Measurements from ENCODE around the gene ZBTB7C. TPM values are rescaled to one million over a fixed set of nuclear protein-coding genes. Genes with fewer than 3 reads are reported as not detected.

Gene ZBTB7C
- total RNA-seq, 1 experiment from 2014 or later, result 0.33 TPM

DNA sequence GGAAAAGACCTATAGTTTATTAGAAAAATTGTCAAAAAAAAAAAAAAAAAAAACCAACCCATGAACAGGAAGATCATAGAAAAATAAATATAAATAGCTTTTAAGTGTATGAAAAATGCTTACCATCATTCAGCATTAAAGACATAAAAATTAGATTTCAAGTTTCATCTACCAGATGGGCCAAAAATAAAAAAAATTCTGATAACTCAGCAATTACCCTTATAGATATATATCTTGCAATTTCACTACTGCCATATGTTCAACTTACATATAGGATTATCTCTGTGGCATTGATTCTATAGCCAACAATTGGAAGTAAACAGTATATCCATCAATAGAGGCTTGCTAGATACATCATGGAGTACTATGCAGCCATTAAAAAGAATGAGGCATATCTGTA, 352.2 kb downstream of the ZBTB7C start:
- no peak for DNase-seq
- H3K14ac ChIP-seq (ENCODE audit: insufficient read depth, low read length), result no peak overlapping the region
- no peaks in the 10 kb centered on the region for H3K79me1 ChIP-seq (ENCODE audit: insufficient read depth, low read depth, low read length, poor library complexity, severe bottlenecking)
- H3K9me3 Mint-ChIP-seq, result no peaks in the 10 kb centered on the region; a peak in 1 of 5 replicates
- H4K8ac ChIP-seq (replicated peaks; ENCODE audit: insufficient read length, low read depth, low read length), result no peak overlapping the region
- no peak overlapping the region for H2BK120ac ChIP-seq (ENCODE audit: low read depth, low read length, poor library complexity, severe bottlenecking)
- H3K27ac Mint-ChIP-seq, result no peak overlapping the region
- H3K23me2 ChIP-seq (ENCODE audit: insufficient read length, low read depth, low read length, poor library complexity, severe bottlenecking), result no peaks in the 10 kb centered on the region
- no peak overlapping the region for H3K23ac ChIP-seq (ENCODE audit: insufficient read length, low read depth, low read length)
- no peak overlapping the region for H3K4me3 Mint-ChIP-seq
- no peak overlapping the region for H3K4me2 ChIP-seq (ENCODE audit: insufficient read depth, insufficient read length, low read length)
- peaks cover 12% of the 10 kb centered on the region for H3K27me3 Mint-ChIP-seq (ENCODE audit: low read depth)
- no peak overlapping the region for H3K4ac ChIP-seq (ENCODE audit: low read depth, low read length)
- no peak overlapping the region for H3K9ac ChIP-seq (ENCODE audit: extremely low read depth, insufficient read length, low read length)
- H2BK15ac ChIP-seq (ENCODE audit: low read depth, low read length), result no peak overlapping the region
- H3K18ac ChIP-seq (ENCODE audit: insufficient read length, low read depth, low read length), result no peak overlapping the region
- H3T11ph ChIP-seq (ENCODE audit: low read length), result no peak overlapping the region
- no peaks in the 10 kb centered on the region for H4K20me1 ChIP-seq (ENCODE audit: control insufficient read depth, insufficient read depth, insufficient read length)
- no peak overlapping the region for H3K56ac ChIP-seq (ENCODE audit: insufficient read length, low read depth, low read length)
- H2AK5ac ChIP-seq (ENCODE audit: insufficient read length, low read length), result no peak overlapping the region
- H3K9me3 ChIP-seq (ENCODE audit: control insufficient read depth, low read depth, low read length), result no peaks in the 10 kb centered on the region
- no peak overlapping the region for H4K5ac ChIP-seq (ENCODE audit: insufficient read length, low read depth, low read length)
- no peaks in the 10 kb centered on the region for H3K36me3 Mint-ChIP-seq (ENCODE audit: insufficient read depth in 1 of 3, low read depth in 3 of 3)
- H3K4me1 ChIP-seq (ENCODE audit: insufficient read depth, low read length), result no peaks in the 10 kb centered on the region; the same call in 1 of the 2 replicates
- no peaks in the 10 kb centered on the region for H3K79me2 ChIP-seq (ENCODE audit: insufficient read depth, low read length)
- no peak overlapping the region for H2AFZ ChIP-seq (ENCODE audit: low read length)
- no peak overlapping the region for H4K91ac ChIP-seq (ENCODE audit: insufficient read length, low read depth, low read length)
- no peak overlapping the region for H3K27ac ChIP-seq (ENCODE audit: insufficient read length, low read depth, low read length)
- H2BK5ac ChIP-seq (ENCODE audit: insufficient read length, low read length), result no peak overlapping the region
- H3K27me3 ChIP-seq (ENCODE audit: insufficient read depth, low read length), result no peaks in the 10 kb centered on the region
- peaks cover 29 to 39% of the 10 kb centered on the region in 2 experiments for H3K4me1 Mint-ChIP-seq
- no peak overlapping the region for H2BK12ac ChIP-seq (ENCODE audit: insufficient read length, low read depth, low read length)
- TF ChIP-seq, protein P1, sequence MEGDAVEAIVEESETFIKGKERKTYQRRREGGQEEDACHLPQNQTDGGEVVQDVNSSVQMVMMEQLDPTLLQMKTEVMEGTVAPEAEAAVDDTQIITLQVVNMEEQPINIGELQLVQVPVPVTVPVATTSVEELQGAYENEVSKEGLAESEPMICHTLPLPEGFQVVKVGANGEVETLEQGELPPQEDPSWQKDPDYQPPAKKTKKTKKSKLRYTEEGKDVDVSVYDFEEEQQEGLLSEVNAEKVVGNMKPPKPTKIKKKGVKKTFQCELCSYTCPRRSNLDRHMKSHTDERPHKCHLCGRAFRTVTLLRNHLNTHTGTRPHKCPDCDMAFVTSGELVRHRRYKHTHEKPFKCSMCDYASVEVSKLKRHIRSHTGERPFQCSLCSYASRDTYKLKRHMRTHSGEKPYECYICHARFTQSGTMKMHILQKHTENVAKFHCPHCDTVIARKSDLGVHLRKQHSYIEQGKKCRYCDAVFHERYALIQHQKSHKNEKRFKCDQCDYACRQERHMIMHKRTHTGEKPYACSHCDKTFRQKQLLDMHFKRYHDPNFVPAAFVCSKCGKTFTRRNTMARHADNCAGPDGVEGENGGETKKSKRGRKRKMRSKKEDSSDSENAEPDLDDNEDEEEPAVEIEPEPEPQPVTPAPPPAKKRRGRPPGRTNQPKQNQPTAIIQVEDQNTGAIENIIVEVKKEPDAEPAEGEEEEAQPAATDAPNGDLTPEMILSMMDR (conservative IDR thresholded peaks at IDR 0.05), result no peak
- no peak overlapping the region for H2BK20ac ChIP-seq (ENCODE audit: low read depth, low read length, poor library complexity, severe bottlenecking)

Data from H9 (cell line).